DND-41 (cell line): Measurements from ENCODE around the gene MBLAC2.

Experiments
- CTCF ChIP-seq: IDR thresholded peaks from 2 replicates; pipeline ENCODE4 v1.5.1; 2012; ENCODE audit warnings: borderline replicate concordance, low read length, moderate library complexity, mild to moderate bottlenecking; ENCODE audit not compliant: poor library complexity, severe bottlenecking; ENCODE audit errors: extremely low read depth
- EZH2 ChIP-seq: IDR thresholded peaks from 3 replicates; pipeline ENCODE4 v1.6.1; 2012; ENCODE audit warnings: borderline replicate concordance, low read depth, mild to moderate bottlenecking, moderate library complexity, low read length, inconsistent platforms; ENCODE audit not compliant: severe bottlenecking

GRCh38 chr5:90494043-90494442 lies 19.5 kb upstream of the MBLAC2 start:
- TF ChIP-seq EZH2 = no peak
- TF ChIP-seq CTCF = no peak
